ELR (cell line): Measurements from ENCODE around the gene INTS2.
"Not testable (repeated sequence)": the region's sequence is repeated elsewhere in the genome, so short reads cannot be mapped to it uniquely, and the experiment has no call there.

Source experiments
- DNase-seq: peaks from one replicate; pipeline ENCODE4 v3.0.0-alpha.2; 2015; ENCODE audit warnings: low read depth

INTS2 gene

DNA sequence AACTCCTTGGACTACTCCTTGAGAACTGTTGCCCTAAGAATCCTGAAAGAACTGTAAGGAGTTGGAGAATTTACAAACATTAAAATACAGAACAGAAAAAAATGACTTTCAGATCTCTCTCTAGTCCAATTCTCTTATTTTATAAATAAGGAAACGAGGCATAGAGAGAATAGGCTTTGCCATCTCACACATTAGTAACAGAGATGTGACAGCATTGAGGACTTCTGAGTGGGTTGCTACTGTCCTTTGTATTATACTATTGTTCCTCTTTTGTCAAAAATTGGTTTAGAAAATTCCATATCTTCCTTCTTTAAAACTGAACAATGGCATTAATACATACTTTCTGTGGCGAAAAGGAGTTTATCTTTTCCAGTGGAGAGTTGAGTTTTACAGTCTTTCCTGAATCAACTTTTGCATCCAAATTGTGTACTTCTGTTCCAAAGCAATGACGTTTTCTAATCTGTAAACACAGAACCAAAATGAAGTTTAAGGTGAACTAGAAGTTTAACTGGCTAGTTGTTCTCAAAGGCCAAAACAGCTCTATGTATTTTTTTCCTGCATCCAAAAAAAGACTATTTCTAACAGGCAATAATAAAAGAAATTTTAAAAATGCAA, 80.9 kb downstream of the INTS2 start:
- DNase-seq: no peak

DNA sequence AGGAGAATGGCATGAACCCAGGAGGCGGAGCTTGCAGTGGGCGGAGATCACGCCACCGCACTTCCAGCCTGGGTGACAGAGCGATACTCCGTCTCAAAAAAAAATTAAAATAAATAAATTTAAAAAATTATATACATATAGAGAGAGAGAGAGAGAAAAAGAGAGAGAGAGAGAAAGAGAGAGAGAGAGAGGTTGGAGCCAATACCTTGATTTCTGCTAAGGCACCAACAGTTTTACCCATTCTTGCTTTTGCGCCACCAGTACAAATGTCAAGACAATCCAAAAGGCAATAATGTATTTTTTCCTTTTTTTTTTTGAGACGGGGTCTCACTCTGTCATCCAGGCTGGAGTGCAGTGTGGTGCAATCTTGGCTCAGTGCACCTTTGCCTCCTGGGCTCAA, 81.7 kb downstream of the INTS2 start:
- DNase-seq: no peak

DNA sequence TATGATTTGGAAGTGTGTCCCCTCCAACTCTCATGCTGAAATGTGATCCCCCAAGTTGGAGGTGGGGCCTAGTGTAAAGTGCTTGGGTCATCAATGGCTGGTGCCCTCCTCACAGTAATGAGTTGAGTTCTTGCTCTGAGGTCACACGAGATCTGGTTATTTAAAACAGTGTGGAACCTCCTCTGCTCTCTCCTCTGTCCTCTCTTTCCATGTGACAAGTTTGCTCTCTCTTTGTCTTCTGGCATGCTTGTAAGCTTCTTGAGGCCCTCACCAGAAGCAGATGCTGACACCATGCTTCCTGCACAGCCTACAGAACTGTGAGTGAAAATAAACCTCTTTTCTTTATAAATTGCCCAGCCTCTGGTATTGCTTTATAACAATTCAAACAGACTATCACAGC, 84.3 kb downstream of the INTS2 start:
- no peak for DNase-seq

DNA sequence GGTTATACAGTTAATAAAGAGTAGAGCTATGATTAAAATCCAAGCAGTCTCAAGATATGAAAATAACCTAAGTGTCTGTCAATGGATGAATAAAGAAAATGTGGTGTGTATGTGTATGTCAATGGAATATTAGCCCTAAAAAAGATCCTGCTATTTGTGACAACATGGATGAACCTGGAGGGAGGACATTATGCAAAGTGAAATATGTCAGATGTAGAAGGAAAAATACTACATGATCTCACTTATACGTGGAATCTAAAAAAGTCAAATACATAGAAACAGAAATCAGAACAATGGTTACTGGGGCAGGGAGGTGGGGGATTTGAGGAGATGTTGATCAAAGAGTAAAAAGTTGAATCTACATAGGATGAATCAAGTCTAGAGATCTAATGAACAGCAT, 84.9 kb downstream of the INTS2 start:
- DNase-seq: no peak

DNA sequence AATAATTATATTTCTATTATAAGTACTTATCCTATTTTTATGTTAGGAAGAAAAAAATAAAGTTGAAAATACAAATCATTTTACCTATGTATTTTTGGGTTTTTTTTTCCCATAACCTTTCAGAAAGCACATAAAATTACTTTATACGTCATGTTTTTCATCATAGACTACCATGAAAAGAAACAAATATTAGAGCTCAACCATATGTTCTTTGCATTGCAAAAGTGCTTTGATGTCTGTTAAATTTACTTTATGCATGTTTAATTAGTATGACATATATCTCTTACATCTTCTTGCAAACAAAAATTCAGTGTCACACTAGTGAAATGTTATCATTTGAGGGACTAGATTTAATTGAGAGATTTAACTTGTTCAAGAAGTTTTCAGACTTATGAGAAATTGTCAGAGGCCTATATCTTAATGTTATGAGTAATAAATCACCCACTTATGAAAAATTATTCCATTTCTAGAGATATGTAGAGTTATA, 88.4 kb downstream of the INTS2 start:
- DNase-seq: no peak

DNA sequence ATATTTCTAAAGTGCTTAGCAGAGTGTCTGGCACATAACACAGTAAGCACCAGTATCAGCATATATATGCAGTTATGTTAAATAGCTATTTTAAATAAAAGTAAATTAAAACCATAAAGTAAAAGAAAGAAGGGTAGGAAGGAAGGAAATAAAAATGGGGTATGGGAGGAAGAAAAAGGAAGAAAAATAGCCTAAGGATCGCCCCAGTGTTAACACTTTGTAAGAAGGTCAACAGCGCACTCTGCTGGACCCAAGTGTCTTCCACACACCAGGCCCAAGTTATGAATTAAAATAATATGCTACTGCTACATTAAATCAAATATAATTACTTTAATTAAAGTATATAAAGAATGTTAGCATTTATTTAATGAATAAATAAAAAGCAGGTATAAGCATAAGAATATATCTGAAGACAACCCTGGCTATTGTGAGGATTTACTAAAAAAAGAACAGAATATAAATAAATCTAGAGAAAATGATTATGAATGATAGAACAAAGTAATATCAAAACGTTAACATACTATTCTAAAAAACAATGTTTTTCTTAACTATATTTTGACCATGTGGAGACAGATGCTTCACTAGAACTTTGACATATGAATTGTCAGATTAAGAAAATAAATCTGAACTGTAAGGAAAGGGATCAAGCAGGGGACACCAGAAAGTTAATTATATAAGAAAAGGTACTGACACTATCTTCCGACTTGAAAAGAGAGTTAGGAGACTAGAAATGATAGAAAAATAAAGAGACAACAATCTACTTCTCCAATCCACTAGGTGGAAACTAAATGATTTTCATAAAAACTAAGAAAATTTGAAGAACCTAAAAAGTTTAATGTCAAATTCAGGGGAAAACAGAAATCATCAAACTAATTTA, 90.4 kb downstream of the INTS2 start:
- peak; percentile 87 for DNase-seq

DNA sequence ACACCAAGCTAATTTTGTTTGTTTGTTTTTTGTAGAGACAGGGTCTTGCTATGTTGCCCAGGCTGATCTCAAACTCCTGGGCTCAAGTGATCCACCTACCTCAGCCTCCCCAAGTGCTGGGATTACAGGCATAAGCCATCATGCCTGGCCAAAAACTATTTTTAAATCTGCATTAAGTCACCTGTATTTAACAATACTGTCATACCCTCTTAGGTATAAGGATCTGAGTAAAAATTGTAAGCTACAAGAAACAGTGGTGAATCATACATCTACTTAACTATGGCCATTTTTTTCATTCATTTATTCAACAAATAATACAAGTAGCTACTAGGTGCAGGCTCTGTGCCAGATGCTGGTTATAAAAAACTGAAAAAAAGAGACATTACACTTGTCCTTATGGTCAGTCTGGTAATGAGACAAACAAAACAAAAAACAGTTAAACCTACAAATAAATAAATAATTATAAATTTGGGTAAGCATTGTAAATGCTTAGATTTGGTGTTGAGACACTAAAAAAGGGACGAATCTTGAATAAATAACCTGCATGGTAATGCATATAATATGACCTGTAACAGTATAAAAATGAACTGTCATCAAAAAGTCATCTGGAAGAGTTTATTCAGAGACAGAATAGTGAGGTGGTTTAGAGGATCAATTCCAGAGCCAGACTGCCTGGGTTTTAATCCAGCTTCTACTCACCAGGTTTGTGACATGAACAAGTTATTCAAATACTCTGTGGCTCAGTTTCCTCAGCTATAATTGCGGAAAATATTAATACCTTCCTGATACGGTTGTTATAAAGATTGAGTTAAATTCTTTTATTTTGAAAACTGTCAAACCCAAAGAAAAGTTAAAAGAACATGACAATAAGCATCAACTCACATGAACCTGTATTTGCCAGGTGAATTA, 91.3 kb downstream of the INTS2 start:
- peak; percentile 15 for DNase-seq

DNA sequence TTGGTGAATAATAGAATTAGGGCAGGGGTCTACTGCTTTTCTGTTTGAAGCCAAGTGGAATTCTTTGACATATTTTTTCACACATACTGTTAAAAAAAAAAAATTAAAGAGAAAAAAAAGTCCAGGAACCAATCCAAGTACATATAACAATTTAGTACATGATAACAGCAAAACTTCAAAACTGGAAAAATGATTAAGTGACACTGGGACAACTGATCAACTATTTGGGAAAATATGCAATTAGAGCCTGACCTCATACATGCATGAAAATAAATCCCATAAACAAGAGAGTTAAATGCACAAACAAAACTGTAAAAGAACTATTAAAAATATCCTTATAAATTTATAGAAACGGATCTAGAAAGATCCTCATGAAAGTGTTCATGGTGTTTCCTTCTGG, 92.2 kb downstream of the INTS2 start:
- no peak for DNase-seq

DNA sequence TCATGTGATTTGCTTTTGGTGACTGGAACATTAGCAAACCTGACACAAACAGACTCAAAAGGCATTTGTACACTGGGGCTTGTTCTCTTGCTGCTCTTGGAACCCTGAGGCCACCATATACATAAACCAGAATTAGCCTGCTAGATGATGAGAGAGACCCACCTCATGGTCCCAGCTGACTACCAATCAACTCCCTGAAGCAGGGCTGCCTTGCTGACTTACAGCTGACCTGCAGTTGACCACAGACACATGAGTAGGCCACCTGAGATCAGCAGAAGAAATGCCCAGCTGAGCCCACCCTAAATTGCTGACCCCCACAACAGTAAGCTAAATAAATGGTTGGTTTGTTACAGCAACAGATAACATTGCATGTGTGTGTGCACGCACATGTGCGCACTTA, 93.2 kb downstream of the INTS2 start:
- DNase-seq: peak; percentile 9

DNA sequence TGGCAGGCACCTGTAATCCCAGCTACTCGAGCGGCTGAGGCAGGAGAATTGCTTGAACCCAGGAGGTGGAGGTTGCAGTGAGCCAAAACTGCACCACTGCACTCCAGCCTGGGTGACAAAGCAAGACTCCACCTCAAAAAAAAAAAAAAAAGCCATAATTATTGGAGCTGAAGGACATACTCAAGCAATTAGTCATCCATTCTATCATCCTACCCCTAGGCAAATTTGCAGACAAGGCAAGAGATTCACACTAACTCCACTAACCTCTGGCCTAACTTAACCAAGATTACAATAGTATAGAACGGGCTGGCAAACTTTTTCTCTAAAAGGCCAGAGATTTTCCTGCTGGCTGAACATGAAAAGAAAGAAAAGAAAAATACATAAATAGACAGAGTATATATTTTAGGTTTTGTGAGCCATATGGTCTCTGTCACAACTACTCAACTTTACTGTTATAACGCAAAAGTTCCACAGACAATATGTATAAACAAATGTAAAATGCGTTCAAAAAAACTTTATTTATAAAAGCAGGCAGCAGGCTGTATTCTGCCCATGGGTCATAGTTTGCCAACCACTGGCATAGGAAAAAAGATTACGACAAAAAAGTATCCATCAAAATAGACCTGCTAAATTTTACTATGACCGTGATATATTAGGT, 94.1 kb downstream of the INTS2 start:
- DNase-seq: peak; percentile 97

DNA sequence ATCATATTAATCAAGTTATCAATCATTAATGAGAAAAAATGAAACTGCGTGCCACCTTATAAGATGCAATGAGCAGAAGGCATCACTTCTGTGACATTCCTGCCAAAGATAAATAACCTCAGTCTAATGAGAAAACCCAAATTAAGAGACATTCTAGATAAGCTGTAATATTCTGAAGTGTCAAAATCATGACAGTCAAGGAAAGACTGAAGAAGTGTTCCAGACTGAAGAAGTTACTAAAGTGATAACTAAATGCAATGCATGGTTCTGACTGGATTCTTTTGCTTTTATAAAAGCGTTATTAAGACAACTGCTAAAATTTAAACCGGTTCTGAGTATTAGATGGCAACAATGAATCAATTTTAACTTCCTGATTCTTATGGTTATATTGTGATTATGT, 95.3 kb downstream of the INTS2 start:
- no peak for DNase-seq

DNA sequence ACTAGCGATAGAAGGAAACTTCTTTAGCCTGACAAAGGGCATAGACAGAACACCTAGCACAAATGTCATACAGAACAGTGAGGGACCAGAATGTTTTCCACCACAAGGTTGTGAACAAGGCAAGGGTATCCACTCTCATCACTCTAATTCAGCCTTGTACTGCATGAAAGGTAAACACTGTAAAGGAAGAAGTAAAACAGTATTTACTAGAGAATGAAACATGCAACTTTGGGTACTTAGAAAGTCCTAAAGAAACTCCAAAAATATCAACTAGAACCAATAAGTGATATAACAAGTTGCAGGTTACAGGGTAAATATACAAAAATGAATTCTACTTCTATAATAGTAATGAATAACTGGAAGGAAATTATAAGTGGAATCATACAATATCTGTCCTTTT, 96.7 kb downstream of the INTS2 start:
- no peak for DNase-seq

DNA sequence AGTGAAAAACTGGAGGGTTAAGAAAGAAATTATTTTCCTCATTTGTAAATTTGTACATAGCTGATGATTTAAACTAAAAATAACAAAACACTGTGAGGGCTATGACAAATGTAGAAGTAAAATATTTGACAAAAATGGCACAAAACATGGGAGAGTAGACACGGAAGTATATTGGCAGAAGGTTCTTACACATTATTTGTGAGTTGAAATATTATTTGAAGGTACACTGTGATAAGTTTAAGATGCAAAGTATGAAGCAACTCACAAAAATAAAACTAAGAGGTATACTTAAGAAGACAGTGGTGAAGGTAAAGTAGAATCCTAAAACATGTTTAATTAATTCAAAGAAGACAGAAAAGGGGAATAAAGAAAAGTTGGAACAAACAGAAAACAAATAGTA, 99.1 kb downstream of the INTS2 start:
- no peak for DNase-seq

DNA sequence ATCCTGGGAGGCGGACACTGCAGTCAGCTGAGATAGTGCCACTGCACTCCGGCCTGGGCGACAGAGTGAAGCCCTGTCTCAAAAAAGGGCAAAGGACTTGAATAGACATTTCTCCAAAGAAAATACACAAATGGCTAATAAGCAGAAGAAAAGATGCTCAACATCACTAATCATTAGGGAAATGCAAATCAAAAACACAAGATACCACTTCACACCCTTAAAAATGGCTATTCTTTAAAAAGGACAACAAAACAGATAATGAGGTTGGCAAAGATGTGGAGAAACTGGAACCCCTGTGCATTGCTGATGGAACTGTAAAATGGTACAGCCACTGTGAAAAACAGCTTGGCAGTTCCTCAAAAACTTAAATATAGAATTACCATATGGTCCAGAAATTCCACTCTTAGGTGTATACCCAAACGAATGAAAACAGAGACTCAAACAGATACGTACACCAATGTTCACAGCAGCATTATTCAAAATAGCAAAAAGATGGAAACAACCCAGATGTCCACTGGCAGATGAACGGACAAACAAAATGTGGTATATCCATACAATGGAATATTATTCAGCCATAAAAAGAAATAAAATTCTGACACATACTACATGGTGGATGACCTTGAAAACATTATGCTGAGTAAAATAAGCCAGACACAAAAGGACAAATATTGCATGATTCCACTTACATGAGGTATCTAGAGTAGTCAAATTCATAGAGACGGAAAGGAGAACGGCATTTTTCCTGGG, 100.0 kb downstream of the INTS2 start:
- no peak for DNase-seq

DNA sequence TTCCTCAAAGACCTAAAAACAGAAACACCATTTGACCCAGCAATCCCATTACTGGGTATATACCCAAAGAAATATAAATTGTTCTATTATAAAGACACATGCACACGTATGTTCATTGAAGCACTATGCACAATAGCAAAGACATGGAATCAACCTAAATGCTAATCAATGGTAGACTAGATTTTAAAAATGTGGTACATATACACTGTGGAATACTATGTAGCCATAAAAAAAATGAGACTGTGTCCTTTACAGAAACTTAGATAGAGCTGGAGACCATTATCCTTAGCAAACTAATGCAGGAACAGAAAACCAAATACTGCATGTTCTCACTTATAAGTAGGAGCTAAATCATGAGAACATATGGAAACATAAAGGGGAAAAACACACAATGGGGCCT, 100.9 kb downstream of the INTS2 start:
- not testable (repeated sequence) for DNase-seq

DNA sequence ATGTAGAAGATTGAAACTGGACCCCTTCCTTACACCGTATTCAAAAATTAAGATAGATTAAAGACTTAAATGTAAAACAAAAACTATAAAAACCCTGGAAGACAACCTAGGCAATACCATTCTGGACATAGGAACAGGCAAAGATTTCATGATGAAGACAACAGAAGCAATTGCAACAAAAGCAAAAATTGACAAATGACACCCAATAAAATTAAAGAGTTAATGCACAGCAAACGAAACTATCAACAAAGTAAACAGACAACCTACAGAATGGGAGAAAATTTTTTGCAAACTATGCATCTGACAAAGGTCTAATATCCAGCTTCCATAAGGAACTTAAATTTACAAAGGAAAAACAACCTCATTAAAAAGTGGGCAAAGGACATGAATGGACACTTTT, 101.6 kb downstream of the INTS2 start:
- not testable (repeated sequence) for DNase-seq

DNA sequence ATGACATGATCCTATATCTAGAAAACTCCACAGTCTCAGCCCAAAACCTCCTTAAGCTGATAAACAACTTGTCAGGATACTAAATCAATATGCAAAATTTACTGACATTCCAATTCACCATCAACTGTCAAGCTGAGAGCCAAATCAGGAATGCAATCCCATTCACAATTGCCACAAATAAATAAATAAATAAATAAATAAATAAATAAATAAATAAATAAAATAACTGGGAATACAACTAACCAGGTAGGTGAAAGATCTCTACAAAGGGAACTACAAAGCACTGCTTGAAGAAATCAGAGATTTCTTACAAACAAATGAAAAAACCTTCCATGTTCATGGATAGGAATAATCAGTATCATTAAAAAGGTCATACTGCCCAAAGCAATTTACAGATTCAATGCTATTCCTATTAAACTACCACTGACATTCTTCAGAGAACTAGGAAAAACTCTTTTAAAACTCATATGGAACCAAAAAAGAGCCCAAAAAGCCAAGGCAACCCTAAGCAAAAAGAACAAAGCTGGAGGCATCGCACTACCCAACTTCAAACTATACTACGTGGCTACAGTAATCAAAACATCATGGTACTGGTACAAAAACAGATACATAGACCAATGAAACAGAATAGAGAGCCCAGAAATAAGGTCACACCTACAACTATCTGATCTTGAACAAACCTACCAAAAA, 102.2 kb downstream of the INTS2 start:
- DNase-seq: no peak

DNA sequence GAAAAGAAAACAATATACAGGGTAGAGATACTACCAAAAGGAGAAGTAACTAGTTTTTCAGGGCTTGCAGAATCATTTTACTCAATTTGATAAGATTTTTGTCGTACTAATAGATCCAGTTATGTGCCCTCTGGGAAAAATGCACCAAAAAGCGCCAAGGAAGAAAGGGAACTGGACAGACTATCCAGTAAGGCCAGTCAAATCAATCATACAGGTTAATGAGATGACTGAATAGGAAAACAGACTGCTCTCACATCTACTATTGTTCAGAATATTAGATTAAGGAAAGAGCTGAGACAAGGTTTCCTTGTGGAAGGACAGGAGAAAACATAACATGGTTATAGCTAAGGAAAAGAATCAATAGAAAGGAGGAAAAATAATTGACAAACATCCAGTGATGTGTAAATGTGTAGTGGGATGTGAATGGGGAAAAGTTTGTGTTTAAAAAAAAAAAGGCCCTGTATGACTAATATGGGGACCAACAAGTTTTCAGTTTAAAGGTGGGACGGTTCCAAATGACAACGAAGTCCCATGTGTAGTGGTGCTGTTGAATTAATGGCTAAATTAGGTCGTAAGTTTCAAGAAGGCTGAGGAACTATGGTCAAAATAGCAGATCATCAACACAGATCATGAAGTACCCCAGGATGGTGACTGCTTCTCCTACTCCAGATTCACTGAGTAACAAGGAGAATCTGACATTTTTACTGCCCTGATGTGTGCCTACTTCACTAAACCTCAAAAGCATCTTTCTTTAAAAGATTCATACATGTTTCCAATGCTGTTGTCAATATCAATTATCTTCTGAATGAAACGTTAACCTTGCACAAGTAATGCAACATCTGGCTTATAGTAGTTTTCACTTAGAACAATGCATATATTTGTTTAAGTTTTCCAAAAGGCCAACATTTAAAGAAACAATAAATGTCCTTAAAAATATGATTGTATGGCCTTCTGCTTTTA, 105.2 kb downstream of the INTS2 start:
- DNase-seq: no peak

DNA sequence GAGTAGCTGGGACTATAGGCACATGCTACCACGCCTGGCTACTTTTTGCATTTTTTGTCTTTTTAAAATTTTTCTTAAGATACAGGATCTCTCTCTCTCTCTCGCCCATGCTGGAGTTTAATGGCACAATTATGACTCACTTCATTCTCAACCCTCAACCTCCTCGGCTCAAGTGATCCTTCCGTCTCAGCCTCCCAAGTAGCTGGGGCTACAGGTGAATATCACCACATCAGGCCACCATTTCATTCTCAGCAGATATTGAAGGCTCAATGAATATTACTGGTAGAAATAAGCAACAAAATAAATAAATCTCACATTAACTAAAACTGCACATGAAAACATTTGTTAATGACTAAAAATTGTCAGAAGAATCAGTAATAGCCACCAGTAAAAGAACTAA, 106.1 kb downstream of the INTS2 start:
- DNase-seq: no peak
